OCI-LY3 (cell line): ENCODE measurements around the gene GSE1.

Source experiments
- H2AFZ ChIP-seq: fragments of 200-600, 300-600 bp; shearing (Covaris generic); 2 replicates; pipeline ENCODE4 v1.6.0; 2014; ENCODE audit warnings: antibody characterized with exemption, low read depth, low read length
- H3K27ac ChIP-seq: fragments of 200-600, 300-600 bp; sonication (generic); 2 replicates; pipeline ENCODE4 v1.5.1; 2014; ENCODE audit warnings: mild to moderate bottlenecking, low read length, moderate library complexity, mixed read lengths
- H3K27me3 ChIP-seq: fragments of 200-600, 300-600 bp; sonication (generic); 2 replicates; pipeline ENCODE4 v1.6.1; 2014; ENCODE audit warnings: low read depth, low read length, mixed read lengths
- H3K36me3 ChIP-seq: fragments of 200-600, 300-600 bp; sonication (generic); replicated peaks from 2 replicates; pipeline ENCODE3; 2014; ENCODE audit warnings: low read depth, low read length, mixed read lengths
- H3K4me1 ChIP-seq: fragments of 300-600, 200-600 bp; sonication (generic); 2 replicates; pipeline ENCODE4 v1.6.1; 2014; ENCODE audit warnings: low read length, mixed read lengths
- H3K4me2 ChIP-seq: fragments of 200-600, 300-600 bp; sonication (generic); 2 replicates; pipeline ENCODE4 v1.6.1; 2014; ENCODE audit warnings: low read length, mixed read lengths
- H3K4me3 ChIP-seq: fragments of 300-600, 200-600 bp; sonication (generic); 2 replicates; pipeline ENCODE4 v1.5.1; 2014; ENCODE audit warnings: antibody characterized with exemption, mild to moderate bottlenecking, low read length, moderate library complexity
- H3K79me2 ChIP-seq: fragments of 300-600, 200-600 bp; shearing (Covaris generic); 2 replicates; pipeline ENCODE4 v1.6.1; 2014; ENCODE audit warnings: mild to moderate bottlenecking, low read length, mixed read lengths
- H3K9ac ChIP-seq: fragments of 300-600, 200-600 bp; shearing (Covaris generic); 2 replicates; pipeline ENCODE4 v1.6.0; 2014; ENCODE audit warnings: mild to moderate bottlenecking, low read length, moderate library complexity
- H3K9me3 ChIP-seq: fragments of 200-600, 300-600 bp; shearing (Covaris generic); 2 replicates; pipeline ENCODE4 v1.6.1; 2014; ENCODE audit warnings: low read length, mixed read lengths; ENCODE audit not compliant: insufficient read depth
- H4K20me1 ChIP-seq: fragments of 200-600, 300-600 bp; sonication (generic); 2 replicates; pipeline ENCODE4 v1.6.1; 2016; ENCODE audit warnings: low read length, mixed read lengths; ENCODE audit not compliant: insufficient read depth
- CTCF ChIP-seq: fragments of 200-600, 300-600 bp; sonication (generic); IDR thresholded peaks from 2 replicates; pipeline ENCODE4 v1.5.1; 2014; ENCODE audit warnings: antibody characterized with exemption, low read length, low read depth
- EZH2phosphoT487 ChIP-seq: fragments of 200-600 bp; shearing (Covaris generic); IDR thresholded peaks from 2 replicates; pipeline ENCODE4 v1.6.1; 2018; ENCODE audit warnings: antibody characterized with exemption, mixed run types, low read depth

Gene GSE1

GRCh38 chr16:85698935-85699558, 85.9 kb downstream of the GSE1 start:
- Histone ChIP-seq H2AFZ (no peak overlapping the region), H3K79me2 (no peaks in the 10 kb centered on the region), H3K36me3 (no peaks in the 10 kb centered on the region), H3K27ac (no peak overlapping the region), H3K27me3 (peaks cover 42% of the 10 kb centered on the region), H3K4me2 (no peak overlapping the region), H4K20me1 (no peaks in the 10 kb centered on the region), H3K9ac (no peak overlapping the region), H3K4me3 (no peak overlapping the region), H3K9me3 (no peaks in the 10 kb centered on the region), H3K4me1 (no peaks in the 10 kb centered on the region)
- TF ChIP-seq EZH2phosphoT487 (no peak), CTCF (no peak)

GRCh38 chr16:85699628-85700027, 86.5 kb downstream of the GSE1 start:
- no peaks in the 10 kb centered on the region for H4K20me1 ChIP-seq
- TF ChIP-seq CTCF (no peak), EZH2phosphoT487 (no peak)
- no peaks in the 10 kb centered on the region for H3K9me3 ChIP-seq
- no peak overlapping the region for H3K4me2 ChIP-seq
- H3K27ac ChIP-seq, result no peak overlapping the region
- no peak overlapping the region for H3K4me3 ChIP-seq
- peaks cover 42% of the 10 kb centered on the region for H3K27me3 ChIP-seq
- H3K79me2 ChIP-seq, result no peaks in the 10 kb centered on the region
- H3K4me1 ChIP-seq, result no peaks in the 10 kb centered on the region
- no peak overlapping the region for H3K9ac ChIP-seq
- H3K36me3 ChIP-seq, result no peaks in the 10 kb centered on the region
- no peak overlapping the region for H2AFZ ChIP-seq

GRCh38 chr16:85704011-85704410, 90.9 kb downstream of the GSE1 start:
- H3K9me3 ChIP-seq, result no peaks in the 10 kb centered on the region

More at GRCh38 chr16:85704011-85704410, 90.9 kb downstream of the GSE1 start:
- peaks cover 13% of the 10 kb centered on the region for H3K27me3 ChIP-seq
- H2AFZ ChIP-seq, result no peak overlapping the region
- TF ChIP-seq CTCF, result no peak
- no peak for TF ChIP-seq EZH2phosphoT487
- no peak overlapping the region for H3K4me2 ChIP-seq
- no peak overlapping the region for H3K27ac ChIP-seq
- no peaks in the 10 kb centered on the region for H4K20me1 ChIP-seq
- no peaks in the 10 kb centered on the region for H3K36me3 ChIP-seq
- H3K4me3 ChIP-seq, result no peak overlapping the region
- H3K4me1 ChIP-seq, result no peaks in the 10 kb centered on the region
- H3K9ac ChIP-seq, result no peak overlapping the region
- no peaks in the 10 kb centered on the region for H3K79me2 ChIP-seq
